ENCODE results near the gene ANXA2. TPM values are rescaled to one million over a fixed set of nuclear protein-coding genes. Genes with fewer than 3 reads are reported as not detected.
"Not testable (repeated sequence)": the region's sequence is repeated elsewhere in the genome, so short reads cannot be mapped to it uniquely, and the experiment has no call there.

Gene ANXA2
- total RNA-seq, 2 experiments from 2014 or later = 368 to 375 TPM

- no peaks in the 10 kb centered on the region for H3K9me3 Mint-ChIP-seq (ENCODE audit: insufficient read depth)
- DNase-seq (no peak), ATAC-seq (no peak)
- no peak overlapping the region for H3K4me3 Mint-ChIP-seq
- H3K27ac Mint-ChIP-seq = no peak overlapping the region
- no peaks in the 10 kb centered on the region for H3K36me3 Mint-ChIP-seq (ENCODE audit: low read depth)
- no peaks in the 10 kb centered on the region for H3K4me1 Mint-ChIP-seq (ENCODE audit: low read depth)
- CTCF ChIA-PET = interaction anchor here (1.1 to 2.2 kb wide), 2 partner anchors 8 to 11 kb away, joined by 3 to 12 read pairs; no protein-coding TSS in a partner anchor
- peaks cover 36% of the 10 kb centered on the region for H3K27me3 Mint-ChIP-seq (ENCODE audit: low read depth)
- POLR2A ChIA-PET = no interaction called here
Observed at GRCh38 chr15:60337076-60337475, 60.7 kb downstream of the ANXA2 start.

- H3K9me3 Mint-ChIP-seq (ENCODE audit: insufficient read depth); H3K27ac Mint-ChIP-seq; H3K4me3 Mint-ChIP-seq; H3K36me3 Mint-ChIP-seq (ENCODE audit: low read depth); ATAC-seq; POLR2A ChIA-PET; H3K4me1 Mint-ChIP-seq (ENCODE audit: low read depth); DNase-seq: not testable (repeated sequence)
- H3K27me3 Mint-ChIP-seq (ENCODE audit: low read depth) = peaks cover 43% of the 10 kb centered on the region
- CTCF ChIA-PET = interaction anchor here (2.2 kb wide), 1 partner anchor 9 kb away, joined by 12 read pairs; no protein-coding TSS in a partner anchor
Observed at GRCh38 chr15:60335296-60335695, 62.5 kb downstream of the ANXA2 start.

- H3K4me3 Mint-ChIP-seq = no peak overlapping the region
- no peaks in the 10 kb centered on the region for H3K9me3 Mint-ChIP-seq (ENCODE audit: insufficient read depth)
- POLR2A ChIA-PET = interaction anchor here (0.6 to 0.8 kb wide), 2 partner anchors 113 to 595 kb away, joined by 3 read pairs; no protein-coding TSS in a partner anchor
- H3K36me3 Mint-ChIP-seq (ENCODE audit: low read depth) = no peaks in the 10 kb centered on the region
- CTCF ChIA-PET = interaction anchor here (0.6 to 4.3 kb wide), 25 partner anchors 8 to 639 kb away, joined by 3 to 38 read pairs (median 3); no protein-coding TSS in a partner anchor
- H3K4me1 Mint-ChIP-seq (ENCODE audit: low read depth) = no peaks in the 10 kb centered on the region
- ATAC-seq = peak; percentile 39
- peak; percentile 57 for DNase-seq
- peaks cover 49% of the 10 kb centered on the region for H3K27me3 Mint-ChIP-seq (ENCODE audit: low read depth)
- no peak overlapping the region for H3K27ac Mint-ChIP-seq
Observed at GRCh38 chr15:60328852-60329443, 68.8 kb downstream of the ANXA2 start.

- DNase-seq (peak; percentile 60), ATAC-seq (no peak)
- H3K27me3 Mint-ChIP-seq (ENCODE audit: low read depth) = peaks cover 40% of the 10 kb centered on the region
- H3K9me3 Mint-ChIP-seq (ENCODE audit: insufficient read depth) = no peaks in the 10 kb centered on the region
- ChIA-PET POLR2A (interaction anchor here (0.7 kb wide), 1 partner anchor 585 kb away, joined by 3 read pairs; no protein-coding TSS in a partner anchor), CTCF (interaction anchor here (0.6 to 4.3 kb wide), 51 partner anchors 8 to 794 kb away, joined by 3 to 50 read pairs (median 4); no protein-coding TSS in a partner anchor)
- H3K27ac Mint-ChIP-seq = no peak overlapping the region
- H3K4me1 Mint-ChIP-seq (ENCODE audit: low read depth) = no peaks in the 10 kb centered on the region
- H3K36me3 Mint-ChIP-seq (ENCODE audit: low read depth) = no peaks in the 10 kb centered on the region
- H3K4me3 Mint-ChIP-seq = no peak overlapping the region
Observed at GRCh38 chr15:60326824-60327654, 70.7 kb downstream of the ANXA2 start.

- POLR2A ChIA-PET = no interaction called here
- ATAC-seq (no peak), DNase-seq (no peak)
- Mint-ChIP-seq H3K4me1 (ENCODE audit: low read depth) (no peaks in the 10 kb centered on the region), H3K36me3 (ENCODE audit: low read depth) (no peaks in the 10 kb centered on the region), H3K27ac (no peak overlapping the region), H3K9me3 (ENCODE audit: insufficient read depth) (no peaks in the 10 kb centered on the region), H3K4me3 (no peak overlapping the region), H3K27me3 (ENCODE audit: low read depth) (peaks cover 42% of the 10 kb centered on the region)
- CTCF ChIA-PET = interaction anchor here (0.6 to 4.3 kb wide), 53 partner anchors 7 to 793 kb away, joined by 3 to 50 read pairs (median 4); no protein-coding TSS in a partner anchor
Observed at GRCh38 chr15:60326343-60326742, 71.4 kb downstream of the ANXA2 start.

GRCh38 chr15:60325905-60326304 is 71.9 kb downstream of the ANXA2 start:
- ATAC-seq (no peak), DNase-seq (no peak)
- CTCF ChIA-PET = interaction anchor here (0.8 to 4.3 kb wide), 23 partner anchors 10 to 635 kb away, joined by 3 to 50 read pairs (median 5); no protein-coding TSS in a partner anchor
- H3K9me3 Mint-ChIP-seq (ENCODE audit: insufficient read depth) = no peaks in the 10 kb centered on the region
- H3K27ac Mint-ChIP-seq = no peak overlapping the region
- POLR2A ChIA-PET = no interaction called here
- no peak overlapping the region for H3K4me3 Mint-ChIP-seq
- no peaks in the 10 kb centered on the region for H3K36me3 Mint-ChIP-seq (ENCODE audit: low read depth)
- no peaks in the 10 kb centered on the region for H3K4me1 Mint-ChIP-seq (ENCODE audit: low read depth)
- H3K27me3 Mint-ChIP-seq (ENCODE audit: low read depth) = peaks cover 40% of the 10 kb centered on the region

- ChIA-PET POLR2A (no interaction called here), CTCF (interaction anchor here (1.0 to 4.3 kb wide), 9 partner anchors 8 to 600 kb away, joined by 3 to 50 read pairs (median 14); no protein-coding TSS in a partner anchor)
- Mint-ChIP-seq H3K36me3 (ENCODE audit: low read depth) (no peaks in the 10 kb centered on the region), H3K9me3 (ENCODE audit: insufficient read depth) (no peaks in the 10 kb centered on the region), H3K4me3 (no peak overlapping the region), H3K4me1 (ENCODE audit: low read depth) (no peaks in the 10 kb centered on the region), H3K27me3 (ENCODE audit: low read depth) (peaks cover 40% of the 10 kb centered on the region), H3K27ac (no peak overlapping the region)
- ATAC-seq (no peak), DNase-seq (no peak)
Observed at GRCh38 chr15:60324706-60325438, 72.9 kb downstream of the ANXA2 start.

- Mint-ChIP-seq H3K9me3 (ENCODE audit: insufficient read depth) (no peaks in the 10 kb centered on the region), H3K27ac (no peak overlapping the region), H3K27me3 (ENCODE audit: low read depth) (peaks cover 42% of the 10 kb centered on the region), H3K4me3 (no peak overlapping the region), H3K4me1 (ENCODE audit: low read depth) (no peaks in the 10 kb centered on the region), H3K36me3 (ENCODE audit: low read depth) (no peaks in the 10 kb centered on the region)
- POLR2A ChIA-PET = no interaction called here
- ATAC-seq (no peak), DNase-seq (no peak)
- CTCF ChIA-PET = interaction anchor here (1.9 kb wide), 1 partner anchor 406 kb away, joined by 8 read pairs; no protein-coding TSS in a partner anchor
Observed at GRCh38 chr15:60323322-60323721, 74.5 kb downstream of the ANXA2 start.

- POLR2A ChIA-PET = no interaction called here
- DNase-seq (no peak), ATAC-seq (no peak)
- no peak overlapping the region for H3K27ac Mint-ChIP-seq
- peaks cover 29% of the 10 kb centered on the region for H3K27me3 Mint-ChIP-seq (ENCODE audit: low read depth)
- no peaks in the 10 kb centered on the region for H3K4me1 Mint-ChIP-seq (ENCODE audit: low read depth)
- CTCF ChIA-PET = interaction anchor here (1.1 to 2.4 kb wide), 5 partner anchors 8 to 629 kb away, joined by 3 to 8 read pairs (median 5); no protein-coding TSS in a partner anchor
- no peak overlapping the region for H3K4me3 Mint-ChIP-seq
- H3K9me3 Mint-ChIP-seq (ENCODE audit: insufficient read depth) = no peaks in the 10 kb centered on the region
- H3K36me3 Mint-ChIP-seq (ENCODE audit: low read depth) = no peaks in the 10 kb centered on the region
Observed at GRCh38 chr15:60320365-60320764, 77.4 kb downstream of the ANXA2 start.

GRCh38 chr15:60318216-60318867 is 79.4 kb downstream of the ANXA2 start:
- no peak for DNase-seq
- no peak for ATAC-seq
- Mint-ChIP-seq H3K36me3 (ENCODE audit: low read depth) (no peaks in the 10 kb centered on the region), H3K9me3 (ENCODE audit: insufficient read depth) (no peaks in the 10 kb centered on the region), H3K4me1 (ENCODE audit: low read depth) (no peaks in the 10 kb centered on the region), H3K4me3 (no peak overlapping the region), H3K27me3 (ENCODE audit: low read depth) (peaks cover 18% of the 10 kb centered on the region), H3K27ac (no peak overlapping the region)
- ChIA-PET CTCF (interaction anchor here (1.4 to 1.6 kb wide), 2 partner anchors 9 to 10 kb away, joined by 3 to 5 read pairs; no protein-coding TSS in a partner anchor), POLR2A (no interaction called here)

GRCh38 chr15:60316961-60317360 is 80.8 kb downstream of the ANXA2 start:
- Mint-ChIP-seq H3K4me1 (ENCODE audit: low read depth) (no peaks in the 10 kb centered on the region), H3K36me3 (ENCODE audit: low read depth) (no peaks in the 10 kb centered on the region), H3K27ac (no peak overlapping the region), H3K27me3 (ENCODE audit: low read depth) (peaks cover 19% of the 10 kb centered on the region), H3K9me3 (ENCODE audit: insufficient read depth) (no peaks in the 10 kb centered on the region), H3K4me3 (no peak overlapping the region)
- DNase-seq (no peak), ATAC-seq (no peak)
- POLR2A ChIA-PET = no interaction called here
- CTCF ChIA-PET = interaction anchor here (1.3 to 2.4 kb wide), 2 partner anchors 9 to 11 kb away, joined by 3 to 10 read pairs; no protein-coding TSS in a partner anchor

All from activated CD8-positive, alpha-beta T cell treated with anti-CD3 and anti-CD28 coated beads, Interleukin-2, amount 10 ng/mL, durations not matched to agents 7 days and 5 days (primary cell).